ENCODE measurements around the gene PGAP1. TPM values are rescaled to one million over a fixed set of nuclear protein-coding genes. Genes with fewer than 3 reads are reported as not detected.

The PGAP1 gene
- total RNA-seq, 2 donors from 2014 or later, result 14.4 to 15.7 TPM

DNA sequence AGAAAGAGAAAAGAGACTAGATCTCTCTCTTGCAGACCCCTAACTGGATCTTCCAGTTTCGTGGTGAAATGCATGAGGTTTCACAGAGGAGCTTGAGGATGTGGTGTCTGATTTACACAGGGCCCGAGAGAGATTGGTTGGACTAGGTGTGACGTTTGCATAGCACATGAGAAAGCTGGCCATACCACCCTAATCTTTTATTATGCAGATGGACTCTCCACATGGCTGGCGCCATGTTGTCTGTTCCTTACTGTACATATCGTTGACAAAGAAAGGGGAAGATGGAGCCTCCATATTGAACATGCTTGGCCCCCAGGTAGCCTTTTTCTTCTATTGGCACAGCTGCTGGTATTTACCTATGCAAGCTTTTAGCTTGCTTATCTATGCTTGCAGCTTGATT is 27.5 kb upstream of the PGAP1 start:
- intact Hi-C loops (cut with DNase I), result no loop called here
- no peak for DNase-seq (ENCODE audit: low spot score)

DNA sequence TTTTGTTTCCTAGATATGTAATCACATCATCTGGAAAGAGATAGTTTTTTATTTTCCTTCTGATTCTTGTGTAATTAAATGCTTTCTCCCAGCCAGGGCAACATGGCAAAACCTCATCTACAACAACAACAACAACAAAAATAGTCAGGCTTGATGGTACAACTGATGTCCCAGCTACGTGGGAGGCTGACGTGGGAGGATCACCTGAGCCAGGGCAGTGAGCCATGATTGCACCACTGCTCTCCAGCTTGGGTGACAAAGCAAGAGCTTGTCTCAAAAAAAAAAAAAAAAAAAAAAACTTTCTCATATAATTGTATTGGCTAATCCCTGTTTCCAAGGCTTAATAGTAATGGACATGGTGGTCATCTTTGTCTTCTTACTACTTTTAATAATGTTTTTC is 26.4 kb upstream of the PGAP1 start:
- no peak for DNase-seq (ENCODE audit: low spot score)
- intact Hi-C loops (cut with DNase I), result no loop called here

DNA sequence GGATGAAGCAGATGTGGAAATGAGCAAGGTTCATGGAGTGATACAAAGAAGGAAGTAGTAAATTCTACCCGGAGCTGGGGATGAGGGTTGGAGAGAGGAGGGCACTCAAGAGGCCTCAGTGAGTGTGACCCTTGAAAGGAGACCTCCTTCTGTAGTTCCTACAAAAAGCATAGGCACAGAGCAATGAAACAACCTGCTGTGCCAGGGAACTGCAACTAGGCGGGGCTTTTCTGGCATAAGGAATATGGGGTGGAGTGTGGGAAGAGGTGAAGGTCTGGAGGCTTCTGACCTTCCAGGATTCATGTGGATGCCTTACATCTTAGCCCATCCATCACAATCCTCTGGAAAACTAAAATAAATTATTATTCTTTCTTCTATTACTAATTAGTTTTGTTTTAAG is 25.5 kb upstream of the PGAP1 start:
- intact Hi-C loops (cut with DNase I), result no loop called here

DNA sequence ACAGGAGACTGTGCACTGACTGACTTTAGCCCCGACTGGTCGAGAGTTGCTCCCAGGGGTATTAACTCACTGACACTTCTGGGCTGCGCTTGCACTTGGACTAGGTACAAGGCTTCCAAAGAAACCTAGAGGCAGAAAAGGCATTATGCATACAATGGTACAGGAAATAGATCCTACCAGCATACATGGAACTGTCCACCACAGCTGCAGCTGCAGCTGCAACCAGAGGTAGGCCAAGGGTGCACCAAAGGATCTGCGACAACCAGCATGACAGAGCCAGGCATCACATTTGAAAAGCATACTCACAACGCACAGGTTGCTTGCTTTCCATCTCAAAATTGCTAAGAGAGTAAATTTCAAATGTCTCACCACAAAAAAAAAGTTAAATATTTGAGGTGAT is 22.6 kb upstream of the PGAP1 start:
- no peak for DNase-seq (ENCODE audit: low spot score)
- intact Hi-C loops (cut with DNase I), result no loop called here

More for the DNA sequence above, 25.5 kb upstream of the PGAP1 start:
- DNase-seq (ENCODE audit: low spot score), result no peak

DNA sequence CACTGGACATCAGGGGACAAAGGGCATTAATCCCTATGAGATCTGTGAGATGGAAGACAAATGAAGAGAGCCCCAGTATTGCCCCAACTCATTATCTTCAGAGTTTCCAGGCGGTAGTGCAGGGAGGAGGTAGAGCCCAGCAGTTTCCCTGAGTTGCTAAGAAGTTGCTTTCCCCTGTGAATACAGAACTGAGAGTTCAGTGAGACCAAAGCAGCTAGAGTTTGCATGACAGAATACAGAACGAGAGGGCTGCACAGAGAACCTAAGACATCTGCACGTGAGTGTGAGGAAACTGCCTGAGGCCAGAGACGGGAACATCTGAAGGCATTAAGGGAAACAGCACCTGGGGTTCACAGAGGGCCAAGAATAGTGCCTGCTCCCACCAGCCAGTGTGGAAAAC is 18.1 kb upstream of the PGAP1 start:
- no peak for DNase-seq (ENCODE audit: low spot score)
- intact Hi-C loops (cut with DNase I), result no loop called here

DNA sequence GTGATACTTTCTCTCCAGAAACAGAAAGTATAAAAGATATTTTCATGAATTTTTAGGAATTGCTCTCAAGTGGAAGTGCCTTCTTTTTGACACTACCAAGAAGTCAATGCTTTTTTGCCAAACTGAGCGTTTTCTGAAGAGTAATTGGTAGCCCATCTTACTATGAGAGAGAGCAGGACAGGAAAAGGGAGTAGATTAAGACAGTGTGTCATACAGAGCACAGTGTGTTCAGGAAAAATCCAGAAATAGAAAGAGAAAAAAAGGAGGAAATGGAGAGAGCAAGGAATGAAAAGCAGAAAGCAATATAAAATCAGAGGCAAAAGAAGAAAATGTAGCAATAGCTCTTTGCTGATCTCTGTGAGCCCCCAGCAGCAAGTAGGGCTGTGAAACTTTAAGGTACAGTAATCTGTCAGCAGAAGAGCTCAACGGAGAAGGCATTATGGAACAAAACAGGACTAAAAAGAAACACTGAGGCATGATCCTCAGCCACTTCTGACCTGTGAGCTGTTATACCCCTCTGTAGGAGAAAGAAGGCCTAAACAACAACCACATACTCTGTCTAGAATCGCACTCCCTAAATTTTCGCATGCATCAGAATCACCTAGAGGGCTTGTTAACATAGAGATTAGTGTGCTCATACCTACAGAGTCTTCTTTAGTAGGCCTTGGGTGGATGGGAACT is 15.0 kb upstream of the PGAP1 start:
- no peak for DNase-seq (ENCODE audit: low spot score)
- intact Hi-C loops (cut with DNase I), result no loop called here

DNA sequence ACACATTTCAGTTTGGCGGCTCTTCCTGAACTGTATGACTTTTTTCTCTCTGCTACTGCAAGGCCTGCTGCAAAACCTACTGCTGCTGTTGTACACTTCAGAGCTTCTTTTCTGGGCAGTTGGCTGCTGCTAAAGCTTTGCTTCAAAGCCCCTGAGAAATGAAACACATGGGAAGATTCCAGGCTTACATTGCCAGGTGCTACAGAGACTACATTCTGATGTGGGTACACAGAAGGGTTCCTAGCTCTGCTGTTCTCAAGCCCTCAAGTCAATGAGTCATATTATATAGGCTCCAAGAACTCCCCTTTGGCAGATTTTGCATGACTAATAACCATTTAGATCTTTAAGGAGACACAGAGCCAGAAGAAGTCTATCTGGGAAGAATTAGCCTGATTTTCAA is 12.9 kb upstream of the PGAP1 start:
- no peak for DNase-seq (ENCODE audit: low spot score)
- intact Hi-C loops (cut with DNase I), result no loop called here

DNA sequence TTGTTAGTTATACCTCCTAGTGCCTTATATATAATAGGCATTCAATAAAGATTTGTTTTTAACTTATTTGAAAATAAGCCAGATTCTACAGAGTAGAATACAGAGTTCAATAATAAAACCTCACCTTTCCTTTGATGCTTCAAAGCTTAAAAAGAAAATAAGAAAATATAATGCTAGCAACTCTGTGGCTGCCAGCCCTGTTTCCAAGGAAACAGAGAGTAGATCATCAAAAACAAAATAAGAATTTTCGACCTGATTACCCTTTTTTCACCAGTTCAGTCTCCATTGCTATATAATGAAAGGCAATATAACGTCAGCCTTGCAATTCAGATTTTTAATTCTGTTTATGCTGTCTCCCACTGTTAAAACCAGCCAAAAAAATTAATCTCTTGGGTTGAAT is 8.9 kb upstream of the PGAP1 start:
- intact Hi-C loops (cut with DNase I), result no loop called here
- no peak for DNase-seq (ENCODE audit: low spot score)

DNA sequence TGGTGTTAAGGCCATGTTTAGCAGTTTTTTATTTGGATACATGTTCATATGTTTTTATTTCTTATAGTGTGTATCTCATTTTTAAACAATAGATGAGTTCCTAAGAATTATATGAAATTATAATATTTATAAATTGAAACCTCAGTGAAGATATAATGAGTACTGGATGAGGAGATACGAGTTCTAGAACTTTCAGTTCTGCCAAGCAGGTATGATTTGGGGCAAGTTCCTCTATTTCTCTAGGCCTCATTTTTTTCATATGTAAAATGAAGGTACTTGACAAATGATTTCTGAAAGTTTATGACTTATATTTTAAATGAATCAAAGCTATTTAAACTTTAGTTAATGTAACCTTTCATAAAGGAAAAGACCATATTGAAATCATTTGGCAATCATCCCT is 8.2 kb upstream of the PGAP1 start:
- intact Hi-C loops (cut with DNase I), result no loop called here

DNA sequence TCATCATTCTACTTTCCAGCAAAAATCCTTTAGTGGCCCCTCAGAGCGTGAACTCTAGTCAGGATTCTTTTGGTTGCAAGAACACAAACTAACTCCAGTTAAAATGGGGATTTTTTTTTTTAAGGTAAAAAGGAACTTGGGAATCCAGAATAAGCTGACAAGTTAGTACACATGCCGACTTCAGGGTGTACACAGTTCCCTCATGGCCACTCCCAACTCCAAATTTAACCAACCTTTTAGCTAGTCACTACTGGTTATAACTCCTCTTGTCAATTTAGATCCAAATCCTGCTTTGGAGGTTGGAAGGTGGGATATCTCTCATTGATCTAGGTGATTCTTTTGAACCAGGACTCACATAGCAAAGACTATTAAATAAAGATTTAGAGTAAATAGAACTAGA is 5.0 kb upstream of the PGAP1 start:
- DNase-seq (ENCODE audit: low spot score), result no peak
- intact Hi-C loops (cut with DNase I), result no loop called here

More for the DNA sequence above, 8.2 kb upstream of the PGAP1 start:
- no peak for DNase-seq (ENCODE audit: low spot score)

DNA sequence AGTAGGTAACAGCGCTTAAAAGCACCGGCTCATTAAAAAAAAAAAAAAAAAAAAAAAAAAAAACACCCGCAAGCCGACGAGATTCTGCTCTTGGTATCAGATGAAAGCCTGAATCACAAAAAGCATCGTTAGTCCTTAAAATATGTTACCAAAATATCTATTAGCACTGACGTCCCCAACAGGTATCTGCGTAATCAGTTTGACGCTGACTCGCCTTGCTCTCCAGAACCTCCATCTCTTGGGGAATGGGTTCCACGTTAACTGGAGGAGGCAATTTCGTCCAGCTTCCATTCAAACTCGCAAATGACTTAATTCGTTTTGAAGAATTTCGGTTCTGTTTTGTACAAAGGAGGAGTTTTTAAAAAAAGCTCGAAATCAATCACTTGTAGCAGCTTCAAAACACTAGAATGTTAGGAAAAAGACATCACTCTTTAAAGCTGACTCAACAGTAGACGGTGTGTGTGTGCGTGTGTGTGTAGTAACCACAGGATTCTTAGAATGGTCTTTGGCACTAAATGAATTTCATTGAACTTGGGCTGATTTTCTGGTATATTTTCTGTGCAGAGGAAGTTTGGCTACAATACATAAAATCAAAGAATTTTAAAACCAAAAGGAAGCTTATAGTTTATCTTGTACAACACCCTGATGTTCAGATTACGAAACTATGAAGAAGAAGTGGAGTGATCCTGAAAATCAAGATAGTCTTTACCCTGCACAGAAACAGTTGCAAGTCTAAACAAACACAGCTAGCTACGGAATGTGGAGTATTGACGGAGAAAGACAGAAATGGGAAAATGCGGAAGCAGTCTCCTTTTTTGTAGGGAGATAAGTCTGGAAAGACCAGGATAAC is 1.1 kb upstream of the PGAP1 start:
- DNase-seq (ENCODE audit: low spot score), result no peak
- intact Hi-C loops (cut with DNase I), result no loop called here

DNA sequence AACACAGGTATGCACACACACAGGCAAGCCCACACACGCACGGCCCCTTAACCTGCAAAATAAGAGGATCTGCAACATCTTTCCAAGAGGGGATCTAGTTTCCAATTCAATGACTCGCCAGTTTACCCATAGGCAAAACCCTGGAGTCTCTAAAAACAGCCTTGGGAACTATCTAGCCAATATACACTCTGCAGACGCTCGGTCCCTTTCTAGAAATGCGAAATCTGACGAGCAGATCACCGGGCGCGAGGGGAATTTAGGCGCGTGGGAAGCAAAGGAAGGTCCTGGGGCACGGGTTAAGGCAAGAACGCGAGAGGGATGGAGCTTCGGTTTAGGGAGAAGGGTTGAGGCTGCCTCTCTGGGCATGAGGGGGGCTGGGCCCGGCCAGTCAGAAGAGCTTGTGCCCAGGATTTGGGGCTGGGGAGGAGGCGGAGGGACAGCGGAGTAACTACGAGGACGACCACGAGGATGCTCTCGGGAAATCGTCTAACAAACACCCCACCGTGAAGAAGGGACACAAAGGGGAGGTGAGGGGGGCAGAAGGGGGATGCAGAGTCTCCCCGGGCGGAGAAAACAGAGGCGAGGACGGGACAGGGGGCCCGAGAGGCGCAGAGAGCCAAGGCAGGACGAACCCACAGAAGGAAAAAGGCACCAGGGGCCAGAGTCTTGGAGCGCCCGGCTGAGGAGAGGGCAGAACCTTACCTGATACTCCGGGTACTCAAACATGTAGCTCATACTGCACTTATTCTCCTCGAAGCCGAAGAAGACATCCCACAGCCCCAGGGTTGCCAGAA is 542 bp downstream of the PGAP1 start:
- intact Hi-C loops (cut with DNase I), result no loop called here
- DNase-seq (ENCODE audit: low spot score), result no peak

DNA sequence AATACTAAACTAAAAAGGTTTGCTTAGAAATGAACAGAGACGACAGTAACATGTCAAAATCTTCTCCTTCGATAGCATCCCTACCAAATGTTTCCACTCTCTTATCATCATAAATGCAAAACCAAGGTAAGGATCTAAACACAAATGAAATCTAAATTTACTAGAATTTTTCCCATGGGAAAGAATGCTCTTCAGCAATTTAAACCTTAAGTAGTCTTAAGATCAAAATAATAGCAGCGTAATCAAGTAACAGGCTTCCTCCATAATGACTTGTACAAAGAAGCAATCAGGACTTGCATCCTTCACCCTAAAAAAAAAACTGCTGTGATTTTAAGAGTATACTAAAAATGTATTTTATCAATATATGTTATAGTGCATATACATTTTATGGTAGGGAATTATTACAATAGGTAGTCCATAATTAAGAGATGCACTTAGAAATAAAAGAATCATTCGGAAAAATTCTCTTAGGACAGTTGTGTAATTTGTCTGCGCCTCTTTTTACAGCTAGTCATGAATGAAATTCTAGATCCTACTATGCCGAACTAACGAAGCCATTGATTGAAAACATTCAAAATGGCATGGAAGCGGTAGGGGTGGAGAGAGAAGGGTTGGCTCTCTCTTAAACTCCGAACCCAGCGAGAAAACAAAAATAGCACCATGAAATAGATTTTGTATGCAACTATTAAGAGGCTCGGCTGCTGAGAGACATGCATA is 1.3 kb downstream of the PGAP1 start:
- intact Hi-C loops (cut with DNase I), result no loop called here
- no peak for DNase-seq (ENCODE audit: low spot score)

DNA sequence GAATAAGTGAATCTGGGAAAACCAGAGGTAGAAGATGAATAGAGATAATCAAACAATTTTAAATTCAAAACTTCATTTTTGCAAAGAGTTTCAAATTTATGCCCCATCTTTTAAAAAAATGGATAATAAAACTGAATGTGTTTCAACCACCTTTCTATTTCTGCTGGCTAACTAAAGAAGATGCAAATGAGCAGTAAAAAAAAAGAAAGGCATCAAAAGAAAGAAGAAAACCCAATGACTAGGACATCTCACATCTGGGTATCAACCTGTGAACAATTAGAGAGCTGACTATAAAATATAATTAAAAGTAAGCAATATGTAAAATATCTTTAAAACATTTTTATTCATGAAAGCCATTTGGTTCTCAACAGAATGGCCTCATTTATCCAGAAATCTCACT is 2.5 kb downstream of the PGAP1 start:
- intact Hi-C loops (cut with DNase I), result no loop called here
- no peak for DNase-seq (ENCODE audit: low spot score)

DNA sequence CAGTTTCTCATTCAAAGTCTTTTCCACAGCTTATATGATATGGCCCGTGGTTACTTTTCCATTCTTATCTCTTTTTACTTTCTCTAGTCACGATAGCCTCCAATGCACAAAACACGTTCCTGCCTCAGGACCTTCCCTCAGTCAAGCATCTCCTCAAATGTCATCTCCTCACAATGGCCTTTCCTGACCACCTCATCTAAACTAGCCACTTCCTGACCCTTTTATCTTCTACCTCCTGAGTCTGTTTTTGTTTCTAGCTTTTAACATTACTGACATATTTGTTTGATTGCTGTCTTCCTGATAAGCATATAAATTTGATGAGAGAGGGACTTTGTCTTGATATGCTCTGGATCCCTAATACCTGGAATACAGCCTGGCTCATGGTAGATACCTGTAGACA is 7.6 kb downstream of the PGAP1 start:
- intact Hi-C loops (cut with DNase I), result no loop called here
- DNase-seq (ENCODE audit: low spot score), result no peak

DNA sequence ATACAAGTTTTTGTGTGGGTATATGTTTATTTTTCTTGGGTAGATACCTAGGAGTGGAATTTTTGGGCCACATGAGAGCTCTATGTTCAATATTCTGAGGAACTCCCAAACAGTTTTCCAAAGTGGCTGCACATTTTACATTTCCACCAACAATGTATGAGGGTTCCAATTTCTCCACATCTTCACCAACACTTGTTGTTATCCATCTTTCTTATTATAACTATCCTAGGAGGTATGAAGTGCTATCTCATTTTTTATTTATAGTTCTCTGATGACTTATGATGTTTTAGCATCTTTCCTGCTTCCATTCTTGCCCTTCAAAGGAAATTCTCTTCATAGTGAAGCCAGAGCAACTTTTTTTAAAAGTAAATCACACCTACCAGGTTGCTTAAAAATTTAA is 8.7 kb downstream of the PGAP1 start:
- DNase-seq (ENCODE audit: low spot score), result no peak
- intact Hi-C loops (cut with DNase I), result no loop called here

DNA sequence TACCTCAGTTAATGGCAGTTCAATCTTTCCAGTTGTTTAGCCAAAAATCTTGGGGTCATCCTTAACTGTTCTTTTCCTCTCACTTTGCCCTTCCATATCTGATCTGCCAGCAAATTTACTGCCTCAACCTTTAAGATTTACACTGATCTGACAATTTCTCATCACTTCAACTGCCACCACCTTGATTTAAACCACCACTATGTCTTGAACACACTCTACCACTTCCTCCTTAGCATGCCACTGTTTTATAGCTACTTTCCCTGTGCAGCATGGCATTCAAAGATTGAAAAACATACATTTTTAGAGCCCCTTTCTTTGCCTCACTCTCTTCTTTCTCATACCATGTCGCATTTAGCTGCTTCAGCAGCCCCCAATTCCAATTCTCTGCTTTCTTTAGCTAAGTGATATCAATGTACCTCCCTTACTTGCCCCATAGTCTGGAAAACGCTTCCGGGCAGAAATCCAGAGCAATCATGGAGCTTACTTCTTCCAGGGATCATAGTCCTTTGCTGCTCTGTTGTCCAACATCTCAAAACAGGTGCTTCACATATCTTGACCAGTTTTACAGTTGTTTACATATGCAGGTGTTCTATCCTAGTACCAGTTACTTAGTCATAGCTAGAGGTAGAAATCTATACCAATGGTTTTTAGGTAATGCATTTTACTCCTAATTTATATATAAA is 10.9 kb downstream of the PGAP1 start:
- intact Hi-C loops (cut with DNase I), result no loop called here
- no peak for DNase-seq (ENCODE audit: low spot score)

DNA sequence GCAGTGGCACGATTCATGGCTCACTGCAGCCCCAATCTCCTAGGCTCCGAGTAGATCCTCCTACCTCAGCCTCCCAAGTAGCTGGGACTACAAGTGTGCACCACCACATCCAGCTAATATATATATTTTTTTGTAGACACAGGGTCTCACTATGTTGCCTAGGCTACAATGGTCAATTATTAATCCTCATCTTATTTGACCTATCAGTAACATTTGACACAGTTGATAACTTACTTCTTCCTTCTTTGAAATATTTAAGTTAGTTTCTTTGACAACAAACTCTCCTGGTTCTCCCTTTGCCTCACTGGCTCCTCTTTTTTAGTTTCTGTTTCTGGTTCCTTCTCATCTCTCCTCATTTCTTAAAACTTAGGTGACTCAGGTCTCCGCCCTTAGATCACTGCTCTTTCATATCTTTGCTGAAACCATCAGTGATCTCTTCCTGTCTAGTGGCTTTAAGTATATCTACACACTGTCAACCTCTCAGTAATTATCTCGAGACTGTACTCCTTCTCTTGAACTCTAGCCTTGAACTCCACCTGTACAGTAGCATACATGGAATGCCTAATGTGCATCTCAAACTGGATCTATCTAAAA is 11.5 kb downstream of the PGAP1 start:
- intact Hi-C loops (cut with DNase I), result no loop called here
- no peak for DNase-seq (ENCODE audit: low spot score)

DNA sequence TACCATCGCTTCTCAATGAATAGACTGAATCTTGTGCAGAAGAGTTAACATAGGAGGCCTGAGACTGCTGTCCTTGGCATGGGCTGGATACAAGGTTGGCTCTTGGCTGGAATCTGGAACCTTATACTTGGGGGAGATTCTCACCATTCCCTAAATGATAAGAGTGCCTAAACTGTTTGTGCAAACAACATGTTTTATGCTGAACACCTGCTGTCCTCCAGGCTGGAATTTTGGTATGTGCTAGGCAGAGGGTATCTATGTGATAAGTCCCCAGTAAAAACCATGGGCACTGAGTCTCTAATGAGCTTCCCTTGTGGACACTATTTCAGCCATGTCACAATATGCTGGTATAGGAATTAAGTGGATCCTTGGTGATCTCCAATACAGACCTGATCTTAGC is 12.8 kb downstream of the PGAP1 start:
- no peak for DNase-seq (ENCODE audit: low spot score)
- intact Hi-C loops (cut with DNase I), result no loop called here
